ENCODE data around the gene ANKS1A.
"Not testable (repeated sequence)": the region's sequence is repeated elsewhere in the genome, so short reads cannot be mapped to it uniquely, and the experiment has no call there.

ANKS1A gene

GRCh38 chr6:35138191-35138590 is 249.1 kb downstream of the ANKS1A start:
- not testable (repeated sequence) for DNase-seq

- DNase-seq = no peak
Observed at GRCh38 chr6:35139470-35139869, 250.4 kb downstream of the ANKS1A start.

- peak; percentile 67 for DNase-seq
Observed at GRCh38 chr6:35139924-35140638, 251.0 kb downstream of the ANKS1A start.

- DNase-seq = no peak
Observed at GRCh38 chr6:35140639-35141006, 251.6 kb downstream of the ANKS1A start.

Measured in suppressor macrophage treated with lipopolysaccharide for 4 hours (primary cell).